Mesodermal cell (in vitro differentiated cells): ENCODE measurements around the gene LLGL1.
A peak's percentile ranks its signal among the peaks of the same experiment; 100 is the strongest.

Experiments used
- H3K27ac ChIP-seq: 2 replicates; pipeline ENCODE4 v1.7.0; 2013; ENCODE audit warnings: mild to moderate bottlenecking, low read depth, low read length, moderate library complexity; ENCODE audit not compliant: severe bottlenecking
- H3K36me3 ChIP-seq: 2 replicates; pipeline ENCODE4 v1.7.1; 2013; ENCODE audit warnings: mild to moderate bottlenecking, low read length, moderate library complexity; ENCODE audit not compliant: control insufficient read depth, insufficient read depth
- H3K4me1 ChIP-seq: one replicate; pipeline ENCODE4 v1.7.1; 2013; ENCODE audit warnings: mild to moderate bottlenecking, low read length; ENCODE audit not compliant: insufficient read depth, control insufficient read depth, poor library complexity, severe bottlenecking
- H3K4me3 ChIP-seq: 2 replicates; pipeline ENCODE4 v1.7.0; 2013; ENCODE audit warnings: low read length, control low read depth, mild to moderate bottlenecking; ENCODE audit not compliant: insufficient read depth, poor library complexity, severe bottlenecking; ENCODE audit errors: extremely low read depth
- H3K9me3 ChIP-seq: 2 replicates; pipeline ENCODE4 v1.7.1; 2013; ENCODE audit warnings: mild to moderate bottlenecking, low read length, moderate library complexity; ENCODE audit not compliant: control insufficient read depth
- WGBS, 2 experiments: methylation state at CpG; one replicate each; pipeline ENCODE4 v1.1.5; 2013; ENCODE audit warnings: missing lambda C conversion rate in 2 of 2; ENCODE audit not compliant: insufficient coverage in 2 of 2; 5-methylcytosine and 5-hydroxymethylcytosine counted together

LLGL1 gene

GRCh38 chr17:18245038-18245776 lies 19.8 kb downstream of the LLGL1 start:
- H3K4me1 ChIP-seq, result no peaks in the 10 kb centered on the region
- H3K4me3 ChIP-seq, result no peak overlapping the region
- no peaks in the 10 kb centered on the region for H3K9me3 ChIP-seq
- peaks cover 83% of the 10 kb centered on the region for H3K36me3 ChIP-seq
- WGBS, 2 experiments, result 94 to 96% methylated on average over 20 of the region's 21 CpGs
- H3K27ac ChIP-seq, result no peak overlapping the region

DNA sequence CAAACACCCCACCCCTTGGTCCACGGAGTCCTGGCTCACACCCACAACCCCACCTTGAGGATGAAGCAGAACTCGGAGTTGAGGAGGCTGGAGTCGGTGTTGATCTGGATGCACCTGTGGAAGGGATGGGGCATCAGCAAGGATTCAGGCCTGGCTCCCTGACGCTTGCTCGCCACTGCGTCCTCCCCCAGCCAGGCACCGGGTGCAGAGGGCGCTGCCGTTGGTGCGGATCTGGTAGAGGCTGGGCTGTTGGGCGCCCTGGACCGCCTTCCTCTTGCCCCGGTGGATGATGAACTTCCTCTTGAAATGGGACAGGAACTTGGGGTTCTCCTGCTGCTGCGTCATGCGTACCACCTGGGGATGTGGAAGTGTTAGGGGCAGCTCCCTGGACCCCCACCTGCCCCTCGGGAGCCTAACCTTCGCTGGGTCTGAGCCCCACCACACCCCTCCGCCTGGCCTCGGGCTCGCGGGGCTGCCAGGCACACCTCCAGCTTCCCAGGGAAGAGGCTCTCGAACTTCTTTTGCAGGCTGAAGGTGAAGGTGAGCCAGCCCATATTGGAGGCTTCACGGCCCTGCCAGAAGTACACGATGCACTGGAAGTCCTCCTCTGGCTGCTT lies 20.8 kb downstream of the LLGL1 start:
- Histone ChIP-seq H3K36me3 (peaks cover 85% of the 10 kb centered on the region), H3K4me3 (no peak overlapping the region), H3K4me1 (no peaks in the 10 kb centered on the region), H3K27ac (no peak overlapping the region), H3K9me3 (no peaks in the 10 kb centered on the region)
- 91 to 95% methylated on average over 20 to 23 of the region's 24 CpGs for WGBS, 2 experiments

GRCh38 chr17:18246880-18247612 lies 21.6 kb downstream of the LLGL1 start:
- Histone ChIP-seq H3K9me3 (no peaks in the 10 kb centered on the region), H3K36me3 (peaks cover 86% of the 10 kb centered on the region), H3K4me3 (no peak overlapping the region), H3K4me1 (no peaks in the 10 kb centered on the region), H3K27ac (no peak overlapping the region)
- 46 to 60% methylated on average over 23 to 25 of the region's 46 CpGs for WGBS, 2 experiments

- Histone ChIP-seq H3K4me1 (no peaks in the 10 kb centered on the region), H3K4me3 (no peak overlapping the region), H3K9me3 (no peaks in the 10 kb centered on the region), H3K27ac (no peak overlapping the region), H3K36me3 (peaks cover 86% of the 10 kb centered on the region)
- 92 to 97% methylated on average over 27 to 29 of the region's 30 CpGs for WGBS, 2 experiments
Measured at GRCh38 chr17:18247613-18248001, 22.2 kb downstream of the LLGL1 start.

- Histone ChIP-seq H3K36me3 (peaks cover 89% of the 10 kb centered on the region), H3K27ac (no peak overlapping the region), H3K9me3 (no peaks in the 10 kb centered on the region), H3K4me1 (no peaks in the 10 kb centered on the region), H3K4me3 (no peak overlapping the region)
- 61 to 63% methylated on average over 9 of the region's 9 CpGs for WGBS, 2 experiments
Measured at GRCh38 chr17:18248300-18248731, 22.9 kb downstream of the LLGL1 start.

DNA sequence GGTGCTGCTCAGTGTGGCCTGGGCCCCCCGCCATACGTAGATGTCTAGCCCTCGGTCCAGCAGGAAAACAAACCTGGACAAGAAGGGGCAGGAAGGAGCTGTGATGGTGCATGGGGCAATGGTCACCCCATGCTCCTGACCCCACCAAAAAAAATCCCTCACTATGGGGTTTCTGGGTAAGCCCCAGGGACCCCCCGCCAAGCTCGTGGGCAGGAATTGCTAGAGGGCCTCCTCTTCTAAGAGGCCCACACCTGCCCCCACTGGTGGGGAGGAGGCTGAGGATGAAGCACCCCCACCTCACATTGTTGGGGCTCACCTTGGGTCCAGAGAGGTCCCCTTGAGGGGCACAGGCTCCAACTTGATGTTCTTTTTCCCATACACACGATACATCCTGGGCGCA lies 23.4 kb downstream of the LLGL1 start:
- Histone ChIP-seq H3K36me3 (peaks cover 89% of the 10 kb centered on the region), H3K27ac (peak overlapping the region; percentile 36), H3K9me3 (no peaks in the 10 kb centered on the region), H3K4me1 (no peaks in the 10 kb centered on the region), H3K4me3 (no peak overlapping the region)
- WGBS, 2 experiments, result 96 to 100% methylated on average over 3 to 5 of the region's 7 CpGs

DNA sequence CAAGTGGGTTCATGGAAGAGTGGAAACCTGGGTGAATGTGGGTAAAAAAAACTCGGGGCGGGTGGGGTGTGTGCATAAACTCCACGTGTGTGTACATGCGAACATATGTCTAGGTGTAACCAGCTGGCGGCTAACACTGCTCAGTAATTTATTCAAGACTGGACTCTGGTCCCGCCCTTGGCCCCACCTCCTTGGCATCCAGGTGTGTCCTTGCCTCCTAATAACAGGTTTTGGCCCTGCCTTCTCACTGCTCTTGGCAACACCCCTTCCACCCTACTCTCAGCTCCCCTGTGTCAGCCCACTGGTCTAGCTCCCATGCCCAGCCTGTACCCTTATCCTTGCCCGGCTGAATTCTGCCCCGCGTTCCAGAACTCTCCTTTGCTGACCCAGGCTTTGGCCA lies 24.8 kb downstream of the LLGL1 start:
- no peaks in the 10 kb centered on the region for H3K4me1 ChIP-seq
- H3K4me3 ChIP-seq, result no peak overlapping the region
- H3K36me3 ChIP-seq, result peaks cover 91% of the 10 kb centered on the region
- 96 to 97% methylated on average over 7 to 9 of the region's 9 CpGs for WGBS, 2 experiments
- H3K9me3 ChIP-seq, result no peaks in the 10 kb centered on the region
- no peak overlapping the region for H3K27ac ChIP-seq

GRCh38 chr17:18250708-18251107 lies 25.3 kb downstream of the LLGL1 start:
- H3K27ac ChIP-seq, result no peak overlapping the region
- H3K4me1 ChIP-seq, result no peaks in the 10 kb centered on the region
- WGBS, 2 experiments, result 95 to 97% methylated on average over 12 to 14 of the region's 14 CpGs
- no peak overlapping the region for H3K4me3 ChIP-seq
- H3K9me3 ChIP-seq, result no peaks in the 10 kb centered on the region
- H3K36me3 ChIP-seq, result peaks cover 91% of the 10 kb centered on the region

DNA sequence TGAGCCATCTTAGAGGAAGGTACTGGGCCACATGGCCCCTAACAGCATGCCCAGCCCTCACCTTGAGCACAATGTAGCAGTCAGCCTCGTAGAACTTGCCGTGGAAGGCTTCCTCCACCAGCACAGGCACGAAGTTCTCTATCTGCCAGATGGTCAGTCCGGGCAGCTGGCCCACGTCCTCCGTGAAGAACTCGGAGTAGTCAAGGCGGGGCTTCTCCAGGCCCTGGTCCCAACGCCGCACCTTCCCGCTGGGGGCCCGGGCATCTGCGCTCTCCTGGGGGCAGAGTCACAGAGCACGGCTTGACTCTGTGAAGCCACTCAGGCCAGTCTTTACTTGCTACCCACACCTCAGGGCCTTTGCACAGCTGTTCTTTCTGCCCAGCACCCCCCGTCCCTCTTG lies 25.8 kb downstream of the LLGL1 start:
- 88 to 93% methylated on average over 15 of the region's 15 CpGs for WGBS, 2 experiments
- no peaks in the 10 kb centered on the region for H3K9me3 ChIP-seq
- H3K4me1 ChIP-seq, result no peaks in the 10 kb centered on the region
- peaks cover 91% of the 10 kb centered on the region for H3K36me3 ChIP-seq
- H3K27ac ChIP-seq, result no peak overlapping the region
- no peak overlapping the region for H3K4me3 ChIP-seq

DNA sequence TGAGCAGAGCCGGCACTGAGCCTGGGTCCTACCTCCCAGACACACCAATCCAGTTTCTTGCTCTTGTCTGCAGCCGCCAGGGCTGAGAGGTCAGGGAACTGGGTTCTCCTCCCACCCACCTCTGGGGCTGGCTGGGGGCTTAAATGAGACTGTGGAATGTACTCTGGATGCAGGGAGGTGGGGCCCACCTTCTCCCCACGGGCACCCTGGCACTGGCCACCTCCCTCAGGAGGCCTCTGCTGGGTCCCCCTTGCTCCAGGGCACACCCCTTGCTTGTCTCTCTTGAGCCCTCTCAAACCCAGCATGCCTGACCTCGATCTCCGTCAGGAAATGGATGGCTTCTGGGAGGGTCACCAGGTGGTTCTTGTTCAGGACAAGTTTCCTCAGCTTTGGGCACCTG lies 26.7 kb downstream of the LLGL1 start:
- no peaks in the 10 kb centered on the region for H3K9me3 ChIP-seq
- WGBS, 2 experiments, result 90 to 91% methylated on average over 2 to 4 of the region's 5 CpGs
- H3K36me3 ChIP-seq, result peaks cover 93% of the 10 kb centered on the region
- H3K4me1 ChIP-seq, result peaks cover 8% of the 10 kb centered on the region
- no peak overlapping the region for H3K4me3 ChIP-seq
- no peak overlapping the region for H3K27ac ChIP-seq
